HG03108 (cell line): ENCODE results near the gene SYN1.

ENCODE experiments used
- ATAC-seq: cut with Tn5 transposase; IDR thresholded peaks from one replicate; pipeline ENCODE4 v1.9.1; 2021; ENCODE audit warnings: moderate library complexity; ENCODE audit not compliant: unreplicated experiment

The SYN1 gene

GRCh38 chrX:47634871-47635575 is 15.4 kb upstream of the SYN1 start:
- ATAC-seq, result no peak

- ATAC-seq, result no peak
Observed at GRCh38 chrX:47633689-47634590, 14.3 kb upstream of the SYN1 start.

GRCh38 chrX:47632666-47633065 is 13.0 kb upstream of the SYN1 start:
- no peak for ATAC-seq

- no peak for ATAC-seq
Observed at GRCh38 chrX:47631676-47632075, 12.0 kb upstream of the SYN1 start.

- ATAC-seq, result no peak
Observed at GRCh38 chrX:47629419-47630200, 10.0 kb upstream of the SYN1 start, which contains the start of gene CFP. CFP (minus strand) TSS chrX:47629930; CDS start chrX:47629844, 86 bp downstream.

- ATAC-seq, result no peak
Observed at GRCh38 chrX:47628982-47629381, 9.3 kb upstream of the SYN1 start.

GRCh38 chrX:47625365-47625764 is 5.7 kb upstream of the SYN1 start:
- no peak for ATAC-seq

GRCh38 chrX:47623540-47624027 is 3.9 kb upstream of the SYN1 start:
- ATAC-seq, result no peak

- ATAC-seq, result no peak
Observed at GRCh38 chrX:47621851-47622250, 2.2 kb upstream of the SYN1 start.

GRCh38 chrX:47620303-47620685 is 637 bp upstream of the SYN1 start:
- no peak for ATAC-seq

- ATAC-seq, result no peak
Observed at GRCh38 chrX:47618923-47619485, 653 bp downstream of the SYN1 start.

GRCh38 chrX:47614618-47615017 is 5.0 kb downstream of the SYN1 start:
- ATAC-seq, result no peak

- no peak for ATAC-seq
Observed at GRCh38 chrX:47613082-47613481, 6.6 kb downstream of the SYN1 start.

- ATAC-seq, result no peak
Observed at GRCh38 chrX:47612418-47612817, 7.2 kb downstream of the SYN1 start.

GRCh38 chrX:47611926-47612325 is 7.7 kb downstream of the SYN1 start:
- ATAC-seq, result no peak

GRCh38 chrX:47611489-47611888 is 8.2 kb downstream of the SYN1 start:
- ATAC-seq, result no peak

GRCh38 chrX:47610511-47610910 is 9.1 kb downstream of the SYN1 start:
- ATAC-seq, result no peak

- ATAC-seq, result no peak
Observed at GRCh38 chrX:47608130-47608810, 11.4 kb downstream of the SYN1 start.

- ATAC-seq, result no peak
Observed at GRCh38 chrX:47607091-47607490, 12.6 kb downstream of the SYN1 start.

GRCh38 chrX:47605024-47605423 is 14.6 kb downstream of the SYN1 start:
- ATAC-seq, result no peak
